Mesothelial cell of epicardium (in vitro differentiated cells): ENCODE measurements around the gene PODXL. TPM values are rescaled to one million over a fixed set of nuclear protein-coding genes. Genes with fewer than 3 reads are reported as not detected.

Experiments used
- DNase-seq, 2 experiments: peaks; one replicate each; pipeline ENCODE4 v3.0.0; 2021; ENCODE audit warnings: low spot score in 2 of 2; ENCODE audit not compliant: unreplicated experiment in 2 of 2
- H3K27ac Mint-ChIP-seq: 2 replicates; pipeline ENCODE4 v1.8.0; 2021; ENCODE audit warnings: mixed read lengths
- H3K27me3 Mint-ChIP-seq: 2 replicates; pipeline ENCODE4 v1.8.0; 2021; ENCODE audit warnings: low read depth, mixed read lengths
- H3K36me3 Mint-ChIP-seq: 2 replicates; pipeline ENCODE4 v1.8.0; 2021; ENCODE audit warnings: mixed read lengths
- H3K4me1 Mint-ChIP-seq: 2 replicates; pipeline ENCODE4 v1.8.0; 2021; ENCODE audit warnings: mixed read lengths
- H3K4me3 Mint-ChIP-seq: 2 replicates; pipeline ENCODE4 v1.8.0; 2021; ENCODE audit warnings: mild to moderate bottlenecking, moderate library complexity, mixed read lengths
- H3K9me3 Mint-ChIP-seq: 2 replicates; pipeline ENCODE4 v1.8.0; 2021; ENCODE audit warnings: mixed read lengths
- CTCF ChIP-seq: fragments of 200-600 bp; sonication (generic); IDR thresholded peaks from one replicate; pipeline ENCODE4 v1.5.0; 2021; ENCODE audit warnings: antibody characterized with exemption; ENCODE audit not compliant: unreplicated experiment
- total RNA-seq: library from RNA; stranded (reverse); gene quantifications from 3 replicates; pipeline ENCODE4 v1.2.1, GENCODE V29; 2021

Gene PODXL
- total RNA-seq, result 213 to 245 TPM (median 216 TPM) in 3 replicates

DNA sequence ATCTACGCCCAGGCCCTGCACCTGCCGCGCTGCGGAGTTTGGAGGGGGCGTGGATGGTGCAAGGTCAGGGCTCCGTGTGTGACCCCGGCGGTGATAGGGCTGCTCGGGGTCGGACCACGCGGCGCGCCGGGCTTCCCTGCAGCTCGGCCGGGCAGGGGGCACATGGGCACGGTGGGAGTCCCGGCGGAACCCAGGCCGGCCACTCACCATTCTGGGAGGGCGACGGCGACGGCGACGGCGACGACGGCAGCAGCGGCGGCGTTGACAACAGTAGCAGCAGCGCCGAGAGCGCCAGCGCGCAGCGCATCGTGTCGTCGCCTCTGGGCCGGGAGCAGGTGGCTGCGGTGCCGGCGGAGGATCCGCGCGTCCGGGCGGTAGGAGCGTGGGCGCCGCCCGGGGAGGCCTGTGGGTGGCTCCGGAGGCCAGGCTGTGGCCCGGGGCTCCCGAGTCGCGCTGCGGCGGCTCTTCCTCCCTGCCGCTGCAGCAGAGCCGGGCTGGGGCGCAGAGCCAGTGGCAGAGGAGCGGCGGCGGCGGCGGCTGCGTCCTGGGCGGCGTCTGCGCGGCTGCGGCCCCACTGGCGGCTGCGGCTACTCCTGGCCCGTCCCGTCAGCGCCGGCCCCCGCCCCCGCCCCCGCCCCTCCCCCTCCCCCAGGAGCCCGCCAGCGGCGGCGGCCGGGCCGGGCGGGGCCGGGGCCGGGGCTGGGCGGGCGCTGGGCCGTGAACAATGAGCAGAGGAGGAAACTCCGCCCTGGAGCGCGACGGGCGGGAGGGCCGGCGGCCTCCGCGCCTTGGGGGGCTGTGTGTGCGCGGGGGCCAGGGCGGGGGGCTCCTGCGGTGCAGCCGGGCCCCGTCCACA lies at the start of gene PODXL:
PODXL (minus strand) TSS at position 576 of the 856 bp plus-strand sequence; CDS start at position 307, 269 bp downstream.
- Mint-ChIP-seq H3K36me3 (no peaks in the 10 kb centered on the region), H3K9me3 (no peaks in the 10 kb centered on the region), H3K4me1 (peaks cover 46% of the 10 kb centered on the region), H3K27ac (peak within 1 kb of the TSS; percentile 84), H3K4me3 (peak within 1 kb of the TSS; percentile 82), H3K27me3 (peaks cover 56% of the 10 kb centered on the region)
- peak; percentile 47 to 72 for DNase-seq
- no peak for TF ChIP-seq CTCF

GRCh38 chr7:131605280-131605878 lies 49.0 kb upstream of the PODXL start:
- H3K36me3 Mint-ChIP-seq, result no peaks in the 10 kb centered on the region
- H3K27me3 Mint-ChIP-seq, result no peaks in the 10 kb centered on the region
- peak in 1 of 2 experiments; percentile 56 for DNase-seq
- peak overlapping the region; percentile 95 for H3K27ac Mint-ChIP-seq
- H3K9me3 Mint-ChIP-seq, result no peaks in the 10 kb centered on the region
- no peak for TF ChIP-seq CTCF
- H3K4me1 Mint-ChIP-seq, result peaks cover 67% of the 10 kb centered on the region
- H3K4me3 Mint-ChIP-seq, result no peak overlapping the region

DNA sequence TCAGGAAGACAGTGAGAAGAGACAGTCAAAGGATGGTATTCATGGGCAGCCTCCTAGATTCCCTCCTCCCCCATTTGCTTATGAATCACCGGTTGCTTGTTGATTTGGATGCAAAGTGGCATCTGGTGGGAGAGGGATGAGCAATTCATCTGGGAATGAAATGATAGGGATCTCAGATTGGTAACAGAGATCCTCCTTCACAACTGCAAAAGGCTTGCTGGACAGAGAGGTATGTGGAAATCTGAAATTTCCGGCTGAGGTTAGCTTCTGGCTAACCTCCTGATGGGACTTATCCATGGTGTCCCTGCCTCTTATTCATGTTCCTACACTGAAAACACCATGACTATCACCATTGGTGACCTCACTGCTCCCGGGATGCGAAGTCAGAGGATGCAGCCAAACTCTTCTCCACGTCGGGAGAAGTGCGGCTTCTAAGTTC lies 48.4 kb upstream of the PODXL start:
- no peak for TF ChIP-seq CTCF
- H3K27ac Mint-ChIP-seq, result peak overlapping the region; percentile 95
- DNase-seq, result no peak
- no peak overlapping the region for H3K4me3 Mint-ChIP-seq
- peaks cover 69% of the 10 kb centered on the region for H3K4me1 Mint-ChIP-seq
- H3K36me3 Mint-ChIP-seq, result no peaks in the 10 kb centered on the region
- H3K27me3 Mint-ChIP-seq, result no peaks in the 10 kb centered on the region
- no peaks in the 10 kb centered on the region for H3K9me3 Mint-ChIP-seq

GRCh38 chr7:131603932-131604331 lies 47.5 kb upstream of the PODXL start:
- H3K4me1 Mint-ChIP-seq, result peaks cover 69% of the 10 kb centered on the region
- H3K9me3 Mint-ChIP-seq, result no peaks in the 10 kb centered on the region
- no peaks in the 10 kb centered on the region for H3K36me3 Mint-ChIP-seq
- no peak for TF ChIP-seq CTCF
- peak overlapping the region; percentile 95 for H3K27ac Mint-ChIP-seq
- H3K4me3 Mint-ChIP-seq, result no peak overlapping the region
- DNase-seq, result no peak
- no peaks in the 10 kb centered on the region for H3K27me3 Mint-ChIP-seq

DNA sequence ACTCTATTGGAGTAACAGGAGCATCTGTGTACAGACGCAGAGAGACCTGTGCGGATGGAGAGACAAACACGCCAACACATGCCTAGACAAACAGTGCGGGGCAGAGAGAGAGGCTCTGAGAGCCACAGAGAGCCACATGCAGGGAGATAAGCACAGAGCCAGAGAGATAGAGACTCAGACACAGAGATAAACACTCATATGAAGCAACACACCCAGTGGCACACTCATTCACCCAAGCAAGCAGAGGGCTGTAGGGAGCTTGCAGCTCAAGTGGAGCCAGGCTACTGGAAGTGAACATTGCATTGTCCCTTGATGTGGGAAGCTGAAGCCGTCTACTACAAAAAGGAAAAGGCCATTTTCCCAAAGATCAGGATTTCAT lies 46.6 kb upstream of the PODXL start:
- DNase-seq, result no peak
- no peaks in the 10 kb centered on the region for H3K36me3 Mint-ChIP-seq
- no peaks in the 10 kb centered on the region for H3K9me3 Mint-ChIP-seq
- H3K27ac Mint-ChIP-seq, result peak overlapping the region; percentile 20
- no peak for TF ChIP-seq CTCF
- H3K27me3 Mint-ChIP-seq, result no peaks in the 10 kb centered on the region
- no peak overlapping the region for H3K4me3 Mint-ChIP-seq
- peaks cover 66% of the 10 kb centered on the region for H3K4me1 Mint-ChIP-seq
